Astrocyte of the cerebellum (primary cell): ENCODE data around the gene CLEC20A.
A peak's percentile ranks its signal among the peaks of the same experiment; 100 is the strongest.

ENCODE experiments used
- DNase-seq: peaks from one replicate; pipeline ENCODE4 v3.0.0-alpha.2; 2011; ENCODE audit warnings: low read depth
- H3K4me3 ChIP-seq: 2 replicates; pipeline ENCODE4 v1.5.1; 2011; ENCODE audit warnings: mild to moderate bottlenecking, low read depth, low read length, moderate library complexity
- CTCF ChIP-seq: IDR thresholded peaks from 2 replicates; pipeline ENCODE4 v1.5.1; 2012; ENCODE audit warnings: low read length, low read depth, moderate library complexity, mild to moderate bottlenecking; ENCODE audit errors: missing control alignments
- in situ Hi-C: cut with HindIII; loops from 2 replicates; pipeline ENCODE4 v1.10.0; 2017; ENCODE audit warnings: low sequenced_read_pairs

The CLEC20A gene

GRCh38 chr1:178502330-178502714 lies 5.6 kb upstream of the CLEC20A start:
- no peak for DNase-seq
- no peak for TF ChIP-seq CTCF
- in situ Hi-C loops = no loop called here
- H3K4me3 ChIP-seq = no peak overlapping the region

- in situ Hi-C loops = no loop called here
- peak; percentile 96 for TF ChIP-seq CTCF
- DNase-seq = peak; percentile 26
- no peak overlapping the region for H3K4me3 ChIP-seq
Measured at GRCh38 chr1:178501705-178502329, 5.1 kb upstream of the CLEC20A start.

- no peak for TF ChIP-seq CTCF
- no peak overlapping the region for H3K4me3 ChIP-seq
- in situ Hi-C loops = no loop called here
- DNase-seq = no peak
Measured at GRCh38 chr1:178500936-178501554, 4.3 kb upstream of the CLEC20A start.

GRCh38 chr1:178500091-178500770 lies 3.5 kb upstream of the CLEC20A start:
- peak; percentile 33 for TF ChIP-seq CTCF
- in situ Hi-C loops = no loop called here
- no peak overlapping the region for H3K4me3 ChIP-seq
- DNase-seq = no peak

GRCh38 chr1:178498896-178499675 lies 2.3 kb upstream of the CLEC20A start:
- H3K4me3 ChIP-seq = no peak overlapping the region
- no peak for TF ChIP-seq CTCF
- in situ Hi-C loops = loop anchor here (5.0 kb wide), 1 partner anchor 92 kb away; no protein-coding TSS in a partner anchor
- no peak for DNase-seq

GRCh38 chr1:178497903-178498478 lies 1.2 kb upstream of the CLEC20A start:
- no peak for TF ChIP-seq CTCF

More at GRCh38 chr1:178497903-178498478, 1.2 kb upstream of the CLEC20A start:
- DNase-seq = no peak
- in situ Hi-C loops = loop anchor here (5.0 kb wide), 1 partner anchor 91 kb away; no protein-coding TSS in a partner anchor
- no peak overlapping the region for H3K4me3 ChIP-seq
